ENCODE measurements around the gene BSG. TPM values are rescaled to one million over a fixed set of nuclear protein-coding genes. Genes with fewer than 3 reads are reported as not detected.

Gene BSG
- total and polyA plus RNA-seq, 11 donors = 727 to 2,989 (median 1,462) TPM

DNA sequence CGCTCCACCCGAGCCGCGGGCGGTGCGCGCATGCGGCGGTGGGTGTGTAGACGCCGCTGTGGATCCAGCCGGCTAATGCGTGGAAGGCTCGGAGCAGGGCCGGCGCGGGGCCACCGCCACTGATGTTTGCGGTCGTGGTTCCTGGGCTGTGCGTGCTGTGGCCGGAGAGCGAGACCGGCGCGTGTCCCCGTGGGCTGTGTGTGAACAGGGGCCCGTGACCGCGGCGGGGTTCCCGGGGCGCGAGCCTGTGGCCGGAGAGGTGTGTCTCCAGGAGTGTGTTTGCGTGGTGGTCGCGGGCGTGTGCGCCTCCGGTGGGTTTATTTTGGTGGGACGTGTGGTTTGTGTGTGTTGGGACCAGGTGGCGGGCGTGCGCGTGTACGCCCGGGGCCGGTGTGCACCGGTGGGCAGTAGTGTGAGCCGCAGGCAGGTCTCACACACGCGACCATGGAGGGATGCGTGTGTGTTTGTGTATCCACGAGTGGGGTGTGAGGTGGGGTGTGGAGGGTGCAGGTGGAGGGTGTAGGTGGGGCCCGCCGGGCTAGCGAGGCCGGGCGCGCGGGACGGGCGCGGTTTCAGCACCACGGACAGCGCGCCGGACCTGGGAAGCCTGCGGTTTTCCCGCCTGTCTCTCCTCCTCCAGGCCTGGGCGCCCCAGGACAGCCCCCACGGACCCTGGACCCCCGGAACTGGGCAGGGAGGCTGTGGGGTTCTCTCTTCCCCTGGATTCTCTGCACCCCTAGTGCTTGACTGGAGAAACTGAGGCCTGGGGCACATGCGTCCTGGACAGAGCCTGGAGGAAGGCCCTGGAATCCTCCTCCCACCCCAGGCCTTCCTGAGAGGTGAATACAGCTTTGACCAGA lies 18.9 kb downstream of the BSG start:
- TF ChIP-seq, protein P1, sequence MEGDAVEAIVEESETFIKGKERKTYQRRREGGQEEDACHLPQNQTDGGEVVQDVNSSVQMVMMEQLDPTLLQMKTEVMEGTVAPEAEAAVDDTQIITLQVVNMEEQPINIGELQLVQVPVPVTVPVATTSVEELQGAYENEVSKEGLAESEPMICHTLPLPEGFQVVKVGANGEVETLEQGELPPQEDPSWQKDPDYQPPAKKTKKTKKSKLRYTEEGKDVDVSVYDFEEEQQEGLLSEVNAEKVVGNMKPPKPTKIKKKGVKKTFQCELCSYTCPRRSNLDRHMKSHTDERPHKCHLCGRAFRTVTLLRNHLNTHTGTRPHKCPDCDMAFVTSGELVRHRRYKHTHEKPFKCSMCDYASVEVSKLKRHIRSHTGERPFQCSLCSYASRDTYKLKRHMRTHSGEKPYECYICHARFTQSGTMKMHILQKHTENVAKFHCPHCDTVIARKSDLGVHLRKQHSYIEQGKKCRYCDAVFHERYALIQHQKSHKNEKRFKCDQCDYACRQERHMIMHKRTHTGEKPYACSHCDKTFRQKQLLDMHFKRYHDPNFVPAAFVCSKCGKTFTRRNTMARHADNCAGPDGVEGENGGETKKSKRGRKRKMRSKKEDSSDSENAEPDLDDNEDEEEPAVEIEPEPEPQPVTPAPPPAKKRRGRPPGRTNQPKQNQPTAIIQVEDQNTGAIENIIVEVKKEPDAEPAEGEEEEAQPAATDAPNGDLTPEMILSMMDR (IDR thresholded peaks at IDR 0.05) = no peak
- no peak for TF ChIP-seq POLR2A (IDR thresholded peaks at IDR 0.05)
- intact Hi-C loops (cut with DNase I) = loop anchor here in 1 of 10 donors (10.0 kb wide), 1 partner anchor 63 kb away; no protein-coding TSS in a partner anchor
- DNase-seq (peak in 1 of 5 donors; percentile 67), ATAC-seq (peak in 3 of 4 donors; percentile 19 to 38 (median 32))
- Histone ChIP-seq H3K36me3 (no peaks in the 10 kb centered on the region), H3K4me1 (peaks cover 0 to 29% (median 16%) of the 10 kb centered on the region in 12 donors), H3K9me3 (no peaks in the 10 kb centered on the region), H3K4me3 (peak overlapping the region in 9 of 12 donors; percentile 8 to 44 (median 28)), H3K27me3 (peaks cover 15 to 51% (median 29%) of the 10 kb centered on the region in 9 donors), H3K27ac (no peak overlapping the region)
- WGBS, 4 donors = 29 to 35% (median 33%) methylated on average over 45 to 75 of the region's 75 CpGs

DNA sequence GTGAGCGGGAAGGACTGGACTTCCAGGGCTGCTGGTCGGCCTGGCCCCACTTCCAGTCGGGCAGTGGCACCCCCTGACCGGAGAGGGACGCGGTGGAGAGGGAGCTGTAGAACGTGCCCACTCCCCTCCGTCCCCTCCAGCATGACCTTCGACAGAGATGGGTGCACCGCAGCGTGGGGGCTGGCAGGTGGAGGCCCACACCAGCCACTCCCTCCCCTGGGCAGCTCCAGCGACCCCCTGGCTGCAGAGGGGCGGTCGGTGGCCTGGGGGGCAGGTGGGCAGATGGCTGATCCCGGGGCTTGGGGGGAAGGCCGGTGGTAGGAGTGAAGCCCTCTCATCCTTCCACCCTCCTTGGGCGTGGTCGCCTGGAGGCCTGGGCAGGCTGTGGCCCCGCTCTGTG lies 19.7 kb downstream of the BSG start:
- no peak for TF ChIP-seq POLR2A (IDR thresholded peaks at IDR 0.05)
- TF ChIP-seq, protein P1 (IDR thresholded peaks at IDR 0.05) = no peak
- peak in 1 of 5 donors; percentile 57 for DNase-seq

DNA sequence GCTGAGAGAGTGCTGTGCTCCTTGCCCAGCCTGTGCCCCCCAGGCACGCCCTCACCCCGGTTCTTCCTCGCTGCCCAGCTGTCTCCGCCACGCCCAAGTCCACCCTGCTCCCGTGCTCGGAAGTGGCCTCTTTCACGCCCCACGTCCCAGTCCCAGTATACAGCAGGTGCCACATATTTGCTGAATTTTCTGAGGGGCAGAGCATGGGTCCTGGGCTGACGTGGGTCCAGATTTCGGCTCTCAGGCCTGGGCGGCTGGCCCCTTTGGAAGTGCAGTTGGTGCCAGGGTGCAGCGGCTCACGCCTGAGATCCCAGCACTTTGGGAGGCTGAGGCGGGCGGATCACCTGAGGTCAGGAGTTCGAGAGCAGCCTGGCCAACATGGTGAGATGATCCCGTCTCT lies 20.7 kb downstream of the BSG start:
- TF ChIP-seq POLR2A (IDR thresholded peaks at IDR 0.05) = no peak
- TF ChIP-seq, protein P1 (IDR thresholded peaks at IDR 0.05) = no peak
- Histone ChIP-seq H3K4me3 (no peak overlapping the region), H3K9me3 (no peaks in the 10 kb centered on the region), H3K27me3 (peaks cover 15 to 44% (median 27%) of the 10 kb centered on the region in 9 donors), H3K4me1 (peaks cover 0 to 26% (median 13%) of the 10 kb centered on the region in 12 donors), H3K27ac (no peak overlapping the region), H3K36me3 (no peaks in the 10 kb centered on the region)
- WGBS, 4 donors = 83 to 88% (median 86%) methylated on average over 11 to 18 of the region's 18 CpGs
- DNase-seq (no peak), ATAC-seq (no peak)
- intact Hi-C loops (cut with DNase I) = loop anchor here in 1 of 10 donors (10.0 kb wide), 1 partner anchor 62 kb away; no protein-coding TSS in a partner anchor

More for the DNA sequence above, 19.7 kb downstream of the BSG start:
- H3K4me3 ChIP-seq = no peak overlapping the region
- no peaks in the 10 kb centered on the region for H3K36me3 ChIP-seq
- WGBS, 4 donors = 76 to 82% (median 80%) methylated on average over 8 to 19 of the region's 19 CpGs
- H3K4me1 ChIP-seq = peaks cover 0 to 29% (median 16%) of the 10 kb centered on the region in 12 donors
- no peaks in the 10 kb centered on the region for H3K9me3 ChIP-seq
- H3K27me3 ChIP-seq = peaks cover 15 to 51% (median 29%) of the 10 kb centered on the region in 9 donors
- intact Hi-C loops (cut with DNase I) = loop anchor here in 1 of 10 donors (10.0 kb wide), 1 partner anchor 63 kb away; no protein-coding TSS in a partner anchor
- ATAC-seq = no peak
- no peak overlapping the region for H3K27ac ChIP-seq

DNA sequence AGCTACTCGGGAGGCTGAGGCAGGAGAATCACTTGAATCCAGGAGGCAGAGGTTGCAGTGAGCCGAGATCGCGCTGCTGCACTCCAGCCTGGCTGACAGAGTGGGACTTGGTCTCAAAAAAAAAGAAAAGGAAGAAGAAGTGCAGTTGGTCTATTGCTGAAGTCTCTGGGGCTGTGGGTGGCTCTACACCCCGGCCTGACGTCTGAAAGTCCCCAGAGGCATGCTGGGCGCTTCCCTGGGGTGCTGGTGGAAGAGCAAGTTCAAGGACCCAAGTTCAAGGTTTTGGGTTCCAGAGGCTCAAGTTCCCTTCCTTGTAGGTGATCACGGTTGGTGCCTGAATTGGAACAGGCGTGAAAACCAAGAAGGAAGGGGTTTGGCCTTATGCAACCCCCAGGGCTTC lies 21.1 kb downstream of the BSG start:
- H3K9me3 ChIP-seq = no peaks in the 10 kb centered on the region
- TF ChIP-seq, protein P1 (IDR thresholded peaks at IDR 0.05) = no peak
- no peak for TF ChIP-seq POLR2A (IDR thresholded peaks at IDR 0.05)

More for the DNA sequence above, 21.1 kb downstream of the BSG start:
- intact Hi-C loops (cut with DNase I) = loop anchor here in 1 of 10 donors (10.0 kb wide), 1 partner anchor 61 kb away; no protein-coding TSS in a partner anchor
- Histone ChIP-seq H3K4me3 (no peak overlapping the region), H3K36me3 (no peaks in the 10 kb centered on the region), H3K4me1 (peaks cover 0 to 22% (median 9%) of the 10 kb centered on the region in 12 donors), H3K27me3 (peaks cover 13 to 40% (median 23%) of the 10 kb centered on the region in 9 donors), H3K27ac (no peak overlapping the region)
- ATAC-seq (no peak), DNase-seq (no peak)
- WGBS, 4 donors = 67 to 72% (median 71%) methylated on average over 9 of the region's 9 CpGs

Data from heart left ventricle (tissue), 16 donors.